HG03045 (cell line): ENCODE results near the gene PAM.
A peak's percentile ranks its signal among the peaks of the same experiment; 100 is the strongest.

Source experiments
- ATAC-seq: cut with Tn5 transposase; IDR thresholded peaks from one replicate; pipeline ENCODE4 v1.9.1; 2021; ENCODE audit warnings: mild to moderate bottlenecking, moderate library complexity; ENCODE audit not compliant: unreplicated experiment

Gene PAM

GRCh38 chr5:102856389-102856777 is 101.3 kb downstream of the PAM start:
- ATAC-seq = no peak

GRCh38 chr5:102857076-102857818 is 102.1 kb downstream of the PAM start:
- no peak for ATAC-seq

- ATAC-seq = no peak
Observed at GRCh38 chr5:102858221-102858620, 103.1 kb downstream of the PAM start.

GRCh38 chr5:102858808-102859207 is 103.7 kb downstream of the PAM start:
- no peak for ATAC-seq

GRCh38 chr5:102860035-102860434 is 104.9 kb downstream of the PAM start:
- ATAC-seq = no peak

- ATAC-seq = no peak
Observed at GRCh38 chr5:102863058-102863457, 108.0 kb downstream of the PAM start.

GRCh38 chr5:102863764-102864560 is 108.9 kb downstream of the PAM start:
- no peak for ATAC-seq

- no peak for ATAC-seq
Observed at GRCh38 chr5:102865171-102865509, 110.0 kb downstream of the PAM start.

- peak; percentile 73 for ATAC-seq
Observed at GRCh38 chr5:102865510-102866236, 110.6 kb downstream of the PAM start.

GRCh38 chr5:102866237-102866600 is 111.1 kb downstream of the PAM start:
- no peak for ATAC-seq

GRCh38 chr5:102867992-102868662 is 113.0 kb downstream of the PAM start:
- no peak for ATAC-seq

GRCh38 chr5:102869230-102869629 is 114.1 kb downstream of the PAM start:
- no peak for ATAC-seq

GRCh38 chr5:102873379-102873932 is 118.4 kb downstream of the PAM start:
- no peak for ATAC-seq

GRCh38 chr5:102874054-102874453 is 118.9 kb downstream of the PAM start:
- ATAC-seq = no peak

GRCh38 chr5:102875721-102876123 is 120.6 kb downstream of the PAM start:
- no peak for ATAC-seq

- ATAC-seq = no peak
Observed at GRCh38 chr5:102876610-102877009, 121.5 kb downstream of the PAM start.

GRCh38 chr5:102879741-102880140 is 124.6 kb downstream of the PAM start:
- no peak for ATAC-seq

- ATAC-seq = no peak
Observed at GRCh38 chr5:102886586-102886985, 131.5 kb downstream of the PAM start.

- ATAC-seq = no peak
Observed at GRCh38 chr5:102888483-102888882, 133.4 kb downstream of the PAM start.

- ATAC-seq = no peak
Observed at GRCh38 chr5:102889033-102889432, 133.9 kb downstream of the PAM start.

- ATAC-seq = no peak
Observed at GRCh38 chr5:102890133-102890532, 135.0 kb downstream of the PAM start.
